Measurements from ENCODE around the gene PDE11A.

PDE11A gene

DNA sequence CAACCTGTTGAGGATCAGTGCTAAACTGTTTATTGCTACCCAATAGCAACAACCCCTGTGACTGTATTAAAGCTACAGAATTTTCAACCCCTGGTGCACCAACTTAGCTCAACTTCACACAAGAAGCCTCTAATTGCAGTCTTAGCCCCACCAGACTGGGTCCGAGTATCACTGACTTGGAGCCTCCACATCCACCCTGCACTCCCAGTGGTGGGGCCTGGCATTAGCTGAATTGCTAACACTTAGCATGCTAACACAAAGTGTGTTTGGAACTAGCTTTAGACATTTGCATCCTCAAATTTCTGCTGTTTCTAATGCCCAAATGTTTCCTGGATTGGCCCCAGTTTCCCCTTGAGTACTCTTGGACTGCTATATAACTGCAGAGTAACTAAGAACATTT lies 381.4 kb downstream of the PDE11A start:
- POLR2A ChIA-PET, result no interaction called here
- DNase-seq (ENCODE audit: extremely low spot score), result peak; percentile 23
- CTCF ChIA-PET, result interaction anchor here (0.5 kb wide), 1 partner anchor 45 kb away, joined by 3 read pairs; no protein-coding TSS in a partner anchor
- TF ChIP-seq SP1 (IDR thresholded peaks at IDR 0.05) (no peak), LEF1 (IDR thresholded peaks at IDR 0.05; ENCODE audit: borderline replicate concordance) (no peak), TARDBP (IDR thresholded peaks at IDR 0.05) (no peak), ZNF384 (IDR thresholded peaks at IDR 0.05) (no peak), FOXA1 (IDR thresholded peaks at IDR 0.05) (no peak), FOXM1 (IDR thresholded peaks at IDR 0.05; ENCODE audit: borderline replicate concordance) (no peak)

DNA sequence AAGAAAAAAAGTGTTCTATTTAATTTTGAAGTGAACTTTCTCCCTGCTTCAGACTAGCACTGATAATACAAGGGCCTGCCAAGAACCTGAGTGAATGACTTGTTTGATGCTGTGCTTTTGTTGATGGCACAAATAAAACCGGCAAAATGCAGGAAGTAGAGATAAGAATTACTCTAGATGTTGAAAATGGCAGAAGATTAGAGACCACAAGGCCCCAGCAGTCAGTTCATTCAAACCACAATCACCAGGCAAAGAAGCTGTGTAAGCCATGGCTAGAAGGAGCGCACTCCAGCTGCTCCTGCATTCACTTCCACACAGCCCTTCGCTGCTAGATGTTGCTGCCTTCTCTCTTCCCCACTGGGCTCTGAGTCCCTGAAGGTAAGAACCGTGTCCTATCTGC lies 383.0 kb downstream of the PDE11A start:
- ChIA-PET CTCF (no interaction called here), POLR2A (no interaction called here)
- TF ChIP-seq L3MBTL2 (conservative IDR thresholded peaks at IDR 0.05) (no peak), LEF1 (IDR thresholded peaks at IDR 0.05; ENCODE audit: borderline replicate concordance) (no peak), ZNF384 (IDR thresholded peaks at IDR 0.05) (no peak)
- no peak for DNase-seq (ENCODE audit: extremely low spot score)

DNA sequence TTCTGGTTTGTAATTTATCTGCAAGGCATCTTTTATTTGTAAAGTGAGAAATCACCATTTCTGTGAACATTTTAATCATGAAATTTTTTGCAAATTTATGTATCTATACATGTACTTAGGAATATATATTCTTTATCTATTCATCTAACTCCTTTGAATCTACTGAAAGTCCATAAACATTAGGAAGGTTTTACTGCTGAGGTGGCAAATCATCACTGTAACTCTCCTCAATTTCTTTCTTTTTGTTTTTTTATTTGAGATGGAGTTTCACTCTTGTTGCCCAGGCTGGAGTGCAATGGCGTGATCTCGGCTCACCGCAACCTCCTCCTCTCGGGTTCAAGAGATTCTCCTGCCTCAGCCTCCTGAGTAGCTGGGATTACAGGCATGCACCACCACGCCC lies 383.7 kb downstream of the PDE11A start:
- ChIA-PET CTCF (no interaction called here), POLR2A (no interaction called here)
- no peak for DNase-seq (ENCODE audit: extremely low spot score)
- TF ChIP-seq, protein P1, sequence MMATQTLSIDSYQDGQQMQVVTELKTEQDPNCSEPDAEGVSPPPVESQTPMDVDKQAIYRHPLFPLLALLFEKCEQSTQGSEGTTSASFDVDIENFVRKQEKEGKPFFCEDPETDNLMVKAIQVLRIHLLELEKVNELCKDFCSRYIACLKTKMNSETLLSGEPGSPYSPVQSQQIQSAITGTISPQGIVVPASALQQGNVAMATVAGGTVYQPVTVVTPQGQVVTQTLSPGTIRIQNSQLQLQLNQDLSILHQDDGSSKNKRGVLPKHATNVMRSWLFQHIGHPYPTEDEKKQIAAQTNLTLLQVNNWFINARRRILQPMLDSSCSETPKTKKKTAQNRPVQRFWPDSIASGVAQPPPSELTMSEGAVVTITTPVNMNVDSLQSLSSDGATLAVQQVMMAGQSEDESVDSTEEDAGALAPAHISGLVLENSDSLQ (IDR thresholded peaks at IDR 0.05), result no peak
- TF ChIP-seq SP1 (IDR thresholded peaks at IDR 0.05), result no peak
- no peak for TF ChIP-seq L3MBTL2 (conservative IDR thresholded peaks at IDR 0.05)
- no peak for TF ChIP-seq FOXM1 (IDR thresholded peaks at IDR 0.05; ENCODE audit: borderline replicate concordance)
- no peak for TF ChIP-seq TARDBP (IDR thresholded peaks at IDR 0.05)
- TF ChIP-seq NFRKB (IDR thresholded peaks at IDR 0.05), result no peak
- TF ChIP-seq CTBP1 (IDR thresholded peaks at IDR 0.05; ENCODE audit: borderline replicate concordance), result no peak
- no peak for TF ChIP-seq FOXK2 (IDR thresholded peaks at IDR 0.05)
- TF ChIP-seq ARNT (IDR thresholded peaks at IDR 0.05), result no peak

DNA sequence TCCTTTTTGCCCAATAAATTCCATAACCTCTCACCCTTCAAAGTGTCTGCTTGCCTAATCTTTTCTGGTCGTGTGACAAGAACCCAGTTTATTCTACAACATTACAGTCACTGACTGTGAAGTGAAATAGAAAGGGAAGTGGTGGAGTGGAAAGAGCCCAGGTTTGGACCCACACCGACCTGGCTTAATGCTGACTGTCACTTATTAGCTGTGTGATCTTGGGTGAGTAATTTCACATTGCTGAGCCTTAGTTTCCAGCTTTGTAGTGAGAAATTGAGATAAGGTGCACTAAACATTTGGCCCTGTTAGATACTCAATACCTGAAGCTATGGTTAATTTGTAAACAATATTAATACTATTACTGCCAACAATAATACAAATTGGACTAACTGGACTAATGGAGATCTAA lies 388.9 kb downstream of the PDE11A start:
- POLR2A ChIA-PET, result no interaction called here
- no peak for DNase-seq (ENCODE audit: extremely low spot score)
- TF ChIP-seq ZNF384 (IDR thresholded peaks at IDR 0.05) (no peak), CTBP1 (IDR thresholded peaks at IDR 0.05; ENCODE audit: borderline replicate concordance) (no peak), SP1 (IDR thresholded peaks at IDR 0.05) (no peak), NFRKB (IDR thresholded peaks at IDR 0.05) (no peak), FOXA1 (IDR thresholded peaks at IDR 0.05) (no peak), ARNT (IDR thresholded peaks at IDR 0.05) (no peak), ELF4 (IDR thresholded peaks at IDR 0.05) (no peak), BHLHE40 (IDR thresholded peaks at IDR 0.05; ENCODE audit: borderline replicate concordance) (no peak), FOXM1 (IDR thresholded peaks at IDR 0.05; ENCODE audit: borderline replicate concordance) (no peak), LEF1 (IDR thresholded peaks at IDR 0.05; ENCODE audit: borderline replicate concordance) (no peak), HDGF (IDR thresholded peaks at IDR 0.05; ENCODE audit: borderline replicate concordance) (no peak), FOXK2 (IDR thresholded peaks at IDR 0.05) (no peak), L3MBTL2 (conservative IDR thresholded peaks at IDR 0.05) (no peak), SUZ12 (IDR thresholded peaks at IDR 0.05) (no peak), TARDBP (IDR thresholded peaks at IDR 0.05) (no peak)
- TF ChIP-seq, protein P1 (IDR thresholded peaks at IDR 0.05), result no peak
- CTCF ChIA-PET, result no interaction called here

DNA sequence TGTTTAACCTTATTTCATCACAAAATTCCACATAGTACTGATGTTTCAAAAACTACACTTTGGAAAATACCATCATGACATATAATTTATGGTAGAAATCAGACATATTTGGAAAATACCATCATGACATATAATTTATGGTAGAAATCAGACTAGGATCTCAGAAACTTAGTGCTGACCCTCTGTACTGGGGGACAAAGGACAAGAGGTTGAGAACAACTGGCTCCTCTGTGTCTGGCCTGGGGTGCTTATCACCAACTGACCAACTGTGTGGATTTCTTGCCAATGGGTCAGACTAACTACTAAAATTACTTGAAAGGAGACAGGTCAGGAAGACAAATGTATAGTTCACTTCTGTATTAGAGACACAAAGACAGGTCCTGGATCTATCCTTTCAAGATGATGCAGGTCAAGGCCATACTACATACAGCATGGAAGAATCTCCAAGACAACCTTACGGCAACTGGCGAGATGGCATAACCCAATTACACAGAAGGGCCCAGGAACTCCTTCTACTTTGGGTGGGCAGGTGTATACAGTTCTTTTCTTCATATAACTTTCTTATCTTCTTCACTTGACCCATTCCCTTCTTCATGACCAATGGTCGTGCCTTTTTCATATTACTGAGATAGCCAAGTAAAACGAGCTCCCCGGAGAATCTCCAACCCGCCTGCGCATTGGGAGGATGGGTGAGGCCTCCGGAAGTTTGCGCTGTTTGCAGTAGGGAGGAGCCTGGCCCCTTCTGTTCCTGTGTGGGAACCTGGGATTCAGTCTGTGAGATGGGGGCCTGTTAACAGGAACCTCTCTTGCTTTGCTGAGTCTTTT lies 389.5 kb downstream of the PDE11A start:
- DNase-seq (ENCODE audit: extremely low spot score), result no peak
- TF ChIP-seq TARDBP (IDR thresholded peaks at IDR 0.05), result no peak
- TF ChIP-seq FOXK2 (IDR thresholded peaks at IDR 0.05), result no peak
- no peak for TF ChIP-seq CTBP1 (IDR thresholded peaks at IDR 0.05; ENCODE audit: borderline replicate concordance)
- TF ChIP-seq ZNF384 (IDR thresholded peaks at IDR 0.05), result no peak
- no peak for TF ChIP-seq ELF4 (IDR thresholded peaks at IDR 0.05)
- no peak for TF ChIP-seq NFRKB (IDR thresholded peaks at IDR 0.05)
- CTCF ChIA-PET, result no interaction called here
- POLR2A ChIA-PET, result no interaction called here

DNA sequence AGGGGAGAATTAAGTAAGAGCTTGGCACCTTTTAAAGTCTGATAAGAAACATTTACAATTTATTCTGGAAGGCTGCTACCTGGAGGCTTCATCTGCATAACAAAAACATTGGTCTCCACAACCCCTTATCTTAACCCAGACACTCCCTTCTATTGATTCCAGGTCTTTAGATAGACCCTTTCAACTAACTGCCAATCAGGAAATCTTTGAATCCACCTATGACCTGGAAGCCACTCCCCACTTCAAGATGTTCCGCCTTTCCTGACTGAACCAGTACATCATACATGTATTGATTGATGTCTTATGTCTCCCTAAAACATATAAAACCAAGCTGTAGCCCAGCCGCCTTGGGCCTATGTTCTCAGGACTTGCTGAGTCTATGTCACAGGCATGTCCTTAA lies 390.6 kb downstream of the PDE11A start:
- ChIA-PET CTCF (interaction anchor here (0.6 kb wide), 1 partner anchor 63 kb away, joined by 3 read pairs; no protein-coding TSS in a partner anchor), POLR2A (no interaction called here)
- DNase-seq (ENCODE audit: extremely low spot score), result no peak
- TF ChIP-seq, protein P1 (IDR thresholded peaks at IDR 0.05), result 0 out of 2 replicates have a peak, but pooled peaks have one; percentile 20
- TF ChIP-seq FOXM1 (IDR thresholded peaks at IDR 0.05; ENCODE audit: borderline replicate concordance), result no peak
- no peak for TF ChIP-seq ZNF384 (IDR thresholded peaks at IDR 0.05)
- TF ChIP-seq LEF1 (IDR thresholded peaks at IDR 0.05; ENCODE audit: borderline replicate concordance), result no peak
- no peak for TF ChIP-seq BHLHE40 (IDR thresholded peaks at IDR 0.05; ENCODE audit: borderline replicate concordance)
- TF ChIP-seq ARNT (IDR thresholded peaks at IDR 0.05), result no peak
